Gastrocnemius medialis (tissue), 4 donors: ENCODE data around the gene MAT1A. TPM values are rescaled to one million over a fixed set of nuclear protein-coding genes. Genes with fewer than 3 reads are reported as not detected.

Experiments
- ATAC-seq, 2 donors: fragments of 150-250 bp; one replicate each; pipeline ENCODE4 v1.9.1; 2016
- DNase-seq, 2 donors: peaks; one replicate each; pipeline ENCODE4 v3.0.0-alpha.2; 2019
- H3K27ac ChIP-seq, 4 donors: fragments of 200-600 bp; sonication (generic); 1 replicate in 1 of 4; 2 replicates in 3 of 4; pipeline ENCODE4 v1.5.1; 2016 to 2018; ENCODE audit warnings: mild to moderate bottlenecking in 2 of 4, moderate library complexity in 1 of 4
- H3K27me3 ChIP-seq, 3 donors: fragments of 200-600 bp; sonication (generic) in 2 of 3; 1 replicate in 1 of 3; 2 replicates in 2 of 3; pipeline versions ENCODE4 v1.5.1 to v1.6.0; 2016 to 2019; ENCODE audit warnings: mild to moderate bottlenecking in 1 of 3, moderate library complexity in 1 of 3
- H3K36me3 ChIP-seq, 2 donors: fragments of 200-600 bp; sonication (generic) in 1 of 2; one replicate each; pipeline ENCODE4 v1.5.1; 2017 to 2018
- H3K4me1 ChIP-seq, 2 donors: fragments of 200-600 bp; sonication (generic) in 1 of 2; one replicate each; pipeline ENCODE4 v1.5.1; 2016 to 2017; ENCODE audit warnings: mild to moderate bottlenecking in 2 of 2
- H3K4me3 ChIP-seq, 4 donors: fragments of 200-600 bp; sonication (generic) in 3 of 4; 1 replicate in 1 of 4; 2 replicates in 3 of 4; pipeline ENCODE4 v1.5.1; 2016 to 2019; ENCODE audit warnings: mild to moderate bottlenecking in 2 of 4
- H3K9me3 ChIP-seq, 3 donors: fragments of 200-600 bp; sonication (generic) in 2 of 3; 1 replicate in 1 of 3; 2 replicates in 2 of 3; pipeline ENCODE4 v1.5.1; 2016 to 2019
- POLR2A ChIP-seq, 2 donors: fragments of 450-650 bp; IDR thresholded peaks; one replicate each; pipeline ENCODE4 v1.6.1; 2017; ENCODE audit warnings: antibody characterized with exemption in 2 of 2, mild to moderate bottlenecking in 2 of 2, moderate library complexity in 2 of 2
- in situ Hi-C, 4 donors: fragments of 200-750 bp; cut with MboI; loops; one replicate each; pipeline versions ENCODE4 v1.15.0 to v1.8.0; 2017; ENCODE audit warnings: low sequenced_read_pairs in 4 of 4
- intact Hi-C: fragments of 100-400 bp; cut with DNase I; formaldehyde crosslinking; loops from one replicate; pipeline ENCODE4 v1.15.1; 2023; ENCODE audit warnings: low total_unique reads
- total RNA-seq, 4 donors: library from RNA; depleted of rRNA; stranded (reverse); fragments of >200 nt; gene quantifications; one replicate each; pipeline versions ENCODE4 v1.1.0 to v1.2.3, GENCODE V29; 2016
- TF ChIP-seq, protein P1 (sequence below), 5 experiments: fragments of 450-650 bp in 3 of 5; fragments of 200-600 bp in 2 of 5; sonication (generic) in 2 of 5; IDR thresholded peaks in 4 of 5; conservative IDR thresholded peaks in 1 of 5; 1 replicate in 4 of 5; 2 replicates in 1 of 5; pipeline ENCODE4 v1.5.1; 2016 to 2019; ENCODE audit warnings: antibody characterized with exemption in 5 of 5, mild to moderate bottlenecking in 3 of 5, moderate library complexity in 3 of 5

MAT1A gene
- total RNA-seq, 4 donors from 2014 or later = 1.3 to 1.8 TPM; not detected in 2

GRCh38 chr10:80277567-80278250, 11.7 kb downstream of the MAT1A start:
- ATAC-seq (no peak), DNase-seq (no peak)
- no peaks in the 10 kb centered on the region for H3K36me3 ChIP-seq
- TF ChIP-seq, protein P1, sequence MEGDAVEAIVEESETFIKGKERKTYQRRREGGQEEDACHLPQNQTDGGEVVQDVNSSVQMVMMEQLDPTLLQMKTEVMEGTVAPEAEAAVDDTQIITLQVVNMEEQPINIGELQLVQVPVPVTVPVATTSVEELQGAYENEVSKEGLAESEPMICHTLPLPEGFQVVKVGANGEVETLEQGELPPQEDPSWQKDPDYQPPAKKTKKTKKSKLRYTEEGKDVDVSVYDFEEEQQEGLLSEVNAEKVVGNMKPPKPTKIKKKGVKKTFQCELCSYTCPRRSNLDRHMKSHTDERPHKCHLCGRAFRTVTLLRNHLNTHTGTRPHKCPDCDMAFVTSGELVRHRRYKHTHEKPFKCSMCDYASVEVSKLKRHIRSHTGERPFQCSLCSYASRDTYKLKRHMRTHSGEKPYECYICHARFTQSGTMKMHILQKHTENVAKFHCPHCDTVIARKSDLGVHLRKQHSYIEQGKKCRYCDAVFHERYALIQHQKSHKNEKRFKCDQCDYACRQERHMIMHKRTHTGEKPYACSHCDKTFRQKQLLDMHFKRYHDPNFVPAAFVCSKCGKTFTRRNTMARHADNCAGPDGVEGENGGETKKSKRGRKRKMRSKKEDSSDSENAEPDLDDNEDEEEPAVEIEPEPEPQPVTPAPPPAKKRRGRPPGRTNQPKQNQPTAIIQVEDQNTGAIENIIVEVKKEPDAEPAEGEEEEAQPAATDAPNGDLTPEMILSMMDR (IDR thresholded peaks at IDR 0.05 in 4 of 5, conservative IDR thresholded peaks at IDR 0.05 in 1 of 5) = no peak
- TF ChIP-seq POLR2A (IDR thresholded peaks at IDR 0.05) = no peak
- in situ Hi-C loops (no loop called here), intact Hi-C loops (no loop called here)
- H3K27me3 ChIP-seq = no peaks in the 10 kb centered on the region
- H3K4me1 ChIP-seq = no peaks in the 10 kb centered on the region
- no peaks in the 10 kb centered on the region for H3K9me3 ChIP-seq
- H3K27ac ChIP-seq = no peak overlapping the region
- H3K4me3 ChIP-seq = no peak overlapping the region

- in situ Hi-C loops = no loop called here
- H3K4me3 ChIP-seq = no peak overlapping the region
Measured at GRCh38 chr10:80277016-80277415, 12.4 kb downstream of the MAT1A start.

DNA sequence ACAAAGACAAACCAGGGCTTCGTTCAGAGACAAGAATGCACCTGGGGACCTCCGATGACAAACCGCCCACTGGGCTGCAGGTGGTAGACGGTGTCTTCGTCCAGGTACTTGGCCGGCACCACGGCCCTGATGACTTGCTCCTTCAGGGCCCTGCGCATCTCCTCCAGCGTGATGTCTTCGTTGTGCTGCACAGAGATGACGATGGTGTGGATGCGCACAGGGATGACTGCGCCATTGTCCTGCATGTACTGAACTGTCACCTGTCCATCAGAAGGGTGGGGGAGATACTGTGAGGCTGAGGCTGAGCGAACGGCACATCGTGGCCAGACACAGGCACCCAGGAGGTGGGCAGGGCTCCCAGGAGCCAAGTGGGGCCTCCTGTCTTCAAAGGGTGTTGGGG, 13.1 kb downstream of the MAT1A start:
- DNase-seq (no peak), ATAC-seq (no peak)
- H3K27me3 ChIP-seq = no peaks in the 10 kb centered on the region
- no peak overlapping the region for H3K4me3 ChIP-seq
- H3K4me1 ChIP-seq = no peaks in the 10 kb centered on the region
- no peaks in the 10 kb centered on the region for H3K36me3 ChIP-seq
- in situ Hi-C loops = no loop called here
- intact Hi-C loops = no loop called here
- H3K27ac ChIP-seq = no peak overlapping the region
- H3K9me3 ChIP-seq = no peaks in the 10 kb centered on the region
- TF ChIP-seq, protein P1 (IDR thresholded peaks at IDR 0.05 in 4 of 5, conservative IDR thresholded peaks at IDR 0.05 in 1 of 5) = no peak
- no peak for TF ChIP-seq POLR2A (IDR thresholded peaks at IDR 0.05)

More at GRCh38 chr10:80277016-80277415, 12.4 kb downstream of the MAT1A start:
- Histone ChIP-seq H3K27ac (no peak overlapping the region), H3K9me3 (no peaks in the 10 kb centered on the region), H3K4me1 (no peaks in the 10 kb centered on the region), H3K36me3 (no peaks in the 10 kb centered on the region), H3K27me3 (no peaks in the 10 kb centered on the region)
- no peak for ATAC-seq
- intact Hi-C loops = no loop called here
- TF ChIP-seq, protein P1 (IDR thresholded peaks at IDR 0.05 in 4 of 5, conservative IDR thresholded peaks at IDR 0.05 in 1 of 5) = no peak
- TF ChIP-seq POLR2A (IDR thresholded peaks at IDR 0.05) = no peak
- DNase-seq = no peak

- Histone ChIP-seq H3K36me3 (no peaks in the 10 kb centered on the region), H3K4me1 (no peaks in the 10 kb centered on the region), H3K27ac (no peak overlapping the region), H3K27me3 (no peaks in the 10 kb centered on the region), H3K4me3 (no peak overlapping the region), H3K9me3 (no peaks in the 10 kb centered on the region)
- intact Hi-C loops (no loop called here), in situ Hi-C loops (no loop called here)
- TF ChIP-seq POLR2A (IDR thresholded peaks at IDR 0.05) = no peak
- TF ChIP-seq, protein P1 (IDR thresholded peaks at IDR 0.05 in 4 of 5, conservative IDR thresholded peaks at IDR 0.05 in 1 of 5) = no peak
- DNase-seq (no peak), ATAC-seq (no peak)
Measured at GRCh38 chr10:80275756-80276155, 13.7 kb downstream of the MAT1A start.

- in situ Hi-C loops = no loop called here
- ATAC-seq (no peak), DNase-seq (no peak)
- no peaks in the 10 kb centered on the region for H3K4me1 ChIP-seq
- H3K36me3 ChIP-seq = no peaks in the 10 kb centered on the region
- no peaks in the 10 kb centered on the region for H3K27me3 ChIP-seq
- TF ChIP-seq, protein P1 (IDR thresholded peaks at IDR 0.05 in 4 of 5, conservative IDR thresholded peaks at IDR 0.05 in 1 of 5) = no peak
- TF ChIP-seq POLR2A (IDR thresholded peaks at IDR 0.05) = no peak
- intact Hi-C loops = no loop called here
- no peak overlapping the region for H3K4me3 ChIP-seq
- H3K27ac ChIP-seq = no peak overlapping the region
- no peaks in the 10 kb centered on the region for H3K9me3 ChIP-seq
Measured at GRCh38 chr10:80275135-80275498, 14.3 kb downstream of the MAT1A start.
